WTC11 (cell line): Measurements from ENCODE around the gene BCL11B. TPM values are rescaled to one million over a fixed set of nuclear protein-coding genes. Genes with fewer than 3 reads are reported as not detected.

Experiments used
- ATAC-seq: fragments of 200-7000 bp; cut with Tn5 transposase; 2 replicates; pipeline ENCODE4 v1.10.0; 2021; ENCODE audit warnings: mild to moderate bottlenecking, moderate library complexity
- CTCF ChIA-PET: fragments of 300-600 bp; sonication (Branson Sonifier 250); formaldehyde crosslinking; loops from one replicate; lab custom pipeline; 2021; ENCODE audit warnings: antibody characterized with exemption; lab: Charles Lee
- POLR2A ChIA-PET: fragments of 350-600 bp; sonication (Branson Sonifier 250); formaldehyde crosslinking; loops from one replicate; lab custom pipeline; 2021; ENCODE audit warnings: antibody characterized with exemption; lab: Charles Lee
- DNase-seq: peaks from one replicate; pipeline ENCODE4 v3.0.0; 2021; ENCODE audit warnings: low spot score
- H3K27ac Mint-ChIP-seq: 2 replicates; pipeline ENCODE4 v1.8.0; 2021; ENCODE audit warnings: mixed read lengths
- H3K27me3 Mint-ChIP-seq: 2 replicates; pipeline ENCODE4 v1.8.0; 2021; ENCODE audit warnings: low read depth, mild to moderate bottlenecking, moderate library complexity, mixed read lengths
- H3K36me3 Mint-ChIP-seq: 2 replicates; pipeline ENCODE4 v1.8.0; 2021; ENCODE audit warnings: mixed read lengths
- H3K4me1 Mint-ChIP-seq: 2 replicates; pipeline ENCODE4 v1.8.0; 2022; ENCODE audit warnings: mixed read lengths
- H3K4me3 Mint-ChIP-seq: 2 replicates; pipeline ENCODE4 v1.8.0; 2021; ENCODE audit warnings: mild to moderate bottlenecking, moderate library complexity, mixed read lengths
- H3K9me3 Mint-ChIP-seq: 2 replicates; pipeline ENCODE4 v1.8.0; 2021; ENCODE audit warnings: mixed read lengths
- ATF3 ChIP-seq: sonication (generic); formaldehyde crosslinking; conservative IDR thresholded peaks from 2 replicates; pipeline ENCODE4 v1.8.1; 2022; ENCODE audit warnings: mild to moderate bottlenecking, missing genetic modification reagents
- CBFB ChIP-seq: sonication (generic); formaldehyde crosslinking; IDR thresholded peaks from 2 replicates; pipeline ENCODE4 v1.8.1; 2022; ENCODE audit warnings: mild to moderate bottlenecking, low read depth, missing genetic modification reagents
- CTCF ChIP-seq: fragments of 200-600 bp; IDR thresholded peaks from 2 replicates; pipeline ENCODE4 v1.8.0; 2022; ENCODE audit warnings: antibody characterized with exemption
- E2F1 ChIP-seq: sonication (generic); formaldehyde crosslinking; IDR thresholded peaks from 2 replicates; pipeline ENCODE4 v1.8.0; 2022; ENCODE audit warnings: mild to moderate bottlenecking, missing genetic modification reagents
- ETV6 ChIP-seq: sonication (generic); formaldehyde crosslinking; IDR thresholded peaks from 2 replicates; pipeline ENCODE4 v1.8.1; 2022; ENCODE audit warnings: mild to moderate bottlenecking, missing genetic modification reagents
- FOXJ3 ChIP-seq: sonication (generic); formaldehyde crosslinking; IDR thresholded peaks from 2 replicates; pipeline ENCODE4 v1.9.0; 2021; ENCODE audit warnings: missing genetic modification reagents, mild to moderate bottlenecking, borderline replicate concordance
- FOXK1 ChIP-seq: sonication (generic); formaldehyde crosslinking; IDR thresholded peaks from 2 replicates; pipeline ENCODE4 v1.8.0; 2022; ENCODE audit warnings: mild to moderate bottlenecking, moderate library complexity, missing genetic modification reagents
- GTF2I ChIP-seq: fragments of 250-450 bp; sonication (Bioruptor Pico); conservative IDR thresholded peaks from 2 replicates; pipeline ENCODE4 v1.4.0; 2021; ENCODE audit warnings: mild to moderate bottlenecking
- NFATC4 ChIP-seq: fragments of 250-450 bp; sonication (Bioruptor Pico); IDR thresholded peaks from 2 replicates; pipeline ENCODE4 v1.9.0; 2021; ENCODE audit warnings: mild to moderate bottlenecking
- NFE2L1 ChIP-seq: sonication (generic); formaldehyde crosslinking; IDR thresholded peaks from 2 replicates; pipeline ENCODE4 v1.8.1; 2023; ENCODE audit warnings: missing genetic modification reagents
- NFYB ChIP-seq: sonication (generic); formaldehyde crosslinking; conservative IDR thresholded peaks from 2 replicates; pipeline ENCODE4 v1.8.0; 2022; ENCODE audit warnings: low read depth, missing genetic modification reagents
- USF2 ChIP-seq: sonication (generic); formaldehyde crosslinking; IDR thresholded peaks from 2 replicates; pipeline ENCODE4 v1.8.1; 2023; ENCODE audit warnings: mild to moderate bottlenecking, missing genetic modification reagents, moderate library complexity
- ZNF138 ChIP-seq: sonication (generic); formaldehyde crosslinking; conservative IDR thresholded peaks from 2 replicates; pipeline ENCODE4 v1.8.1; 2022; ENCODE audit warnings: mild to moderate bottlenecking, moderate library complexity, missing genetic modification reagents
- ZNF219 ChIP-seq: sonication (generic); formaldehyde crosslinking; IDR thresholded peaks from 2 replicates; pipeline ENCODE4 v1.8.0; 2023; ENCODE audit warnings: missing genetic modification reagents, mild to moderate bottlenecking, borderline replicate concordance
- ZNF281 ChIP-seq: sonication (generic); formaldehyde crosslinking; IDR thresholded peaks from 2 replicates; pipeline ENCODE4 v1.8.0; 2023; ENCODE audit warnings: mild to moderate bottlenecking, missing genetic modification reagents
- ZNF425 ChIP-seq: fragments of 250-450 bp; sonication (Bioruptor Pico); conservative IDR thresholded peaks from 2 replicates; pipeline ENCODE4 v1.9.0; 2021; ENCODE audit warnings: mild to moderate bottlenecking
- ZSCAN18 ChIP-seq: fragments of 250-450 bp; sonication (Bioruptor Pico); IDR thresholded peaks from 2 replicates; pipeline ENCODE4 v2.1.2; 2022; ENCODE audit warnings: mild to moderate bottlenecking, moderate library complexity
- total RNA-seq: library from RNA; stranded (reverse); gene quantifications from 3 replicates; pipeline ENCODE4 v1.2.3, GENCODE V29; 2021

BCL11B gene
- total RNA-seq, 1 experiment from 2014 or later = 9.1 TPM

GRCh38 chr14:99145307-99145706, 126.7 kb downstream of the BCL11B start:
- H3K27ac Mint-ChIP-seq = no peak overlapping the region
- ChIA-PET CTCF (no interaction called here), POLR2A (no interaction called here)
- peaks cover 24% of the 10 kb centered on the region for H3K4me1 Mint-ChIP-seq
- H3K36me3 Mint-ChIP-seq = no peaks in the 10 kb centered on the region
- DNase-seq = no peak
- no peaks in the 10 kb centered on the region for H3K27me3 Mint-ChIP-seq
- TF ChIP-seq ATF3 (CRISPR knock-in tag) (no peak), NFYB (CRISPR knock-in tag) (no peak), NFATC4 (CRISPR knock-in tag) (no peak), GTF2I (CRISPR knock-in tag) (no peak), ZSCAN18 (CRISPR knock-in tag) (no peak), ETV6 (CRISPR knock-in tag) (no peak), FOXK1 (CRISPR knock-in tag) (no peak), ZNF281 (CRISPR knock-in tag) (no peak), NFE2L1 (no peak), ZNF219 (no peak), ZNF425 (CRISPR knock-in tag) (no peak), ZNF138 (no peak), E2F1 (CRISPR knock-in tag) (no peak), FOXJ3 (CRISPR knock-in tag) (no peak), CBFB (CRISPR knock-in tag) (no peak)
- H3K9me3 Mint-ChIP-seq = peaks cover 4% of the 10 kb centered on the region; the same call in 1 of the 2 replicates
- H3K4me3 Mint-ChIP-seq = no peak overlapping the region
- no peak for ATAC-seq

GRCh38 chr14:99143793-99144192, 128.2 kb downstream of the BCL11B start:
- peaks cover 4% of the 10 kb centered on the region; the same call in 1 of the 2 replicates for H3K9me3 Mint-ChIP-seq
- H3K4me3 Mint-ChIP-seq = no peak overlapping the region
- no peak for DNase-seq
- POLR2A ChIA-PET = no interaction called here
- no peak for TF ChIP-seq CTCF
- TF ChIP-seq USF2 (CRISPR knock-in tag) = peak; percentile 51; the same call in 1 of the 2 replicates
- H3K36me3 Mint-ChIP-seq = no peaks in the 10 kb centered on the region
- H3K27me3 Mint-ChIP-seq = no peaks in the 10 kb centered on the region; the same call in 1 of the 2 replicates
- CTCF ChIA-PET = interaction anchor here (1.5 kb wide), 1 partner anchor 26 kb away, joined by 3 read pairs; no protein-coding TSS in a partner anchor
- ATAC-seq = peak; percentile 73
- H3K4me1 Mint-ChIP-seq = peaks cover 24% of the 10 kb centered on the region
- H3K27ac Mint-ChIP-seq = no peak overlapping the region
